GM18505 (cell line): Measurements from ENCODE around the gene PLEKHJ1.

Experiments
- ATAC-seq: cut with Tn5 transposase; IDR thresholded peaks from one replicate; pipeline ENCODE4 v1.9.1; 2021; ENCODE audit not compliant: unreplicated experiment
- POLR2A ChIP-seq: IDR thresholded peaks from 4 replicates; pipeline ENCODE4 v1.6.1; 2011; ENCODE audit warnings: borderline replicate concordance; ENCODE audit not compliant: insufficient read depth, insufficient read length; ENCODE audit errors: extremely low read depth

PLEKHJ1 gene

GRCh38 chr19:2230033-2230531 lies 6.0 kb downstream of the PLEKHJ1 start:
- TF ChIP-seq POLR2A = no peak
- ATAC-seq = no peak

- no peak for ATAC-seq
- TF ChIP-seq POLR2A = no peak
Observed at GRCh38 chr19:2229103-2230032, 6.8 kb downstream of the PLEKHJ1 start.

- ATAC-seq = no peak
- no peak for TF ChIP-seq POLR2A
Observed at GRCh38 chr19:2228157-2229030, 7.7 kb downstream of the PLEKHJ1 start.

- no peak for ATAC-seq
- peak; percentile 23 for TF ChIP-seq POLR2A
Observed at GRCh38 chr19:2227415-2228156, 8.5 kb downstream of the PLEKHJ1 start.

GRCh38 chr19:2226840-2227360 lies 9.2 kb downstream of the PLEKHJ1 start:
- no peak for TF ChIP-seq POLR2A
- ATAC-seq = no peak

GRCh38 chr19:2226051-2226839 lies 9.9 kb downstream of the PLEKHJ1 start:
- TF ChIP-seq POLR2A = no peak

GRCh38 chr19:2225415-2226050 lies 10.6 kb downstream of the PLEKHJ1 start:
- ATAC-seq = no peak
- TF ChIP-seq POLR2A = no peak

More at GRCh38 chr19:2226051-2226839, 9.9 kb downstream of the PLEKHJ1 start:
- ATAC-seq = no peak

GRCh38 chr19:2224754-2225349 lies 11.3 kb downstream of the PLEKHJ1 start:
- no peak for TF ChIP-seq POLR2A
- ATAC-seq = no peak

GRCh38 chr19:2223959-2224358 lies 12.2 kb downstream of the PLEKHJ1 start:
- ATAC-seq = no peak

GRCh38 chr19:2223391-2223790 lies 12.7 kb downstream of the PLEKHJ1 start:
- TF ChIP-seq POLR2A = no peak
- no peak for ATAC-seq

More at GRCh38 chr19:2223959-2224358, 12.2 kb downstream of the PLEKHJ1 start:
- TF ChIP-seq POLR2A = no peak

- no peak for TF ChIP-seq POLR2A
- no peak for ATAC-seq
Observed at GRCh38 chr19:2221918-2222317, 14.2 kb downstream of the PLEKHJ1 start.
